ENCODE data around the gene NT5C2. TPM values are rescaled to one million over a fixed set of nuclear protein-coding genes. Genes with fewer than 3 reads are reported as not detected.
A peak's percentile ranks its signal among the peaks of the same experiment; 100 is the strongest.

NT5C2 gene
- total RNA-seq, 1 experiment from 2014 or later, result 52.2 TPM

- Mint-ChIP-seq H3K9me3 (ENCODE audit: unreplicated experiment) (no peaks in the 10 kb centered on the region), H3K27ac (ENCODE audit: low read depth, unreplicated experiment) (no peak overlapping the region), H3K27me3 (ENCODE audit: insufficient read depth, unreplicated experiment) (no peaks in the 10 kb centered on the region), H3K4me3 (ENCODE audit: unreplicated experiment) (no peak overlapping the region), H3K4me1 (ENCODE audit: insufficient read depth, unreplicated experiment) (peaks cover 27% of the 10 kb centered on the region), H3K36me3 (ENCODE audit: insufficient read depth, unreplicated experiment) (no peaks in the 10 kb centered on the region)
- ChIA-PET POLR2A (interaction anchor here (1.0 to 1.5 kb wide), 2 partner anchors 41 to 44 kb away, joined by 3 read pairs; partner anchors contain the start of gene INA), CTCF (interaction anchor here (0.6 kb wide), 1 partner anchor 240 kb away, joined by 3 read pairs; no protein-coding TSS in a partner anchor)
- intact Hi-C loops (cut with micrococcal nuclease), result no loop called here
- BruUV-seq (replicated peaks), result no TSS peak
- TF ChIP-seq CTCF (IDR thresholded peaks at IDR 0.05; ENCODE audit: unreplicated experiment), result no peak
- no peak for DNase-seq (ENCODE audit: unreplicated experiment)
Measured at GRCh38 chr10:103235775-103236174, 42.7 kb upstream of the NT5C2 start.

GRCh38 chr10:103232772-103233488 is 39.9 kb upstream of the NT5C2 start:
- Mint-ChIP-seq H3K9me3 (ENCODE audit: unreplicated experiment) (no peaks in the 10 kb centered on the region), H3K4me3 (ENCODE audit: unreplicated experiment) (no peak overlapping the region), H3K4me1 (ENCODE audit: insufficient read depth, unreplicated experiment) (peaks cover 12% of the 10 kb centered on the region)

GRCh38 chr10:103232131-103232673 is 39.1 kb upstream of the NT5C2 start:
- CTCF ChIA-PET, result interaction anchor here (0.6 to 2.3 kb wide), 2 partner anchors 12 to 1170 kb away, joined by 3 to 20 read pairs; no protein-coding TSS in a partner anchor
- Mint-ChIP-seq H3K36me3 (ENCODE audit: insufficient read depth, unreplicated experiment) (no peaks in the 10 kb centered on the region), H3K4me3 (ENCODE audit: unreplicated experiment) (no peak overlapping the region), H3K27ac (ENCODE audit: low read depth, unreplicated experiment) (peak overlapping the region; percentile 50), H3K27me3 (ENCODE audit: insufficient read depth, unreplicated experiment) (no peaks in the 10 kb centered on the region), H3K4me1 (ENCODE audit: insufficient read depth, unreplicated experiment) (peaks cover 17% of the 10 kb centered on the region), H3K9me3 (ENCODE audit: unreplicated experiment) (no peaks in the 10 kb centered on the region)
- TF ChIP-seq CTCF (IDR thresholded peaks at IDR 0.05; ENCODE audit: unreplicated experiment), result no peak
- no TSS peak for BruUV-seq (replicated peaks)
- intact Hi-C loops (cut with micrococcal nuclease), result no loop called here
- no peak for DNase-seq (ENCODE audit: unreplicated experiment)
- POLR2A ChIA-PET, result interaction anchor here (0.8 to 2.0 kb wide), 7 partner anchors 10 to 588 kb away, joined by 3 to 22 read pairs (median 4); partner anchors contain the start of genes NT5C2 and TRIM8

More at GRCh38 chr10:103232772-103233488, 39.9 kb upstream of the NT5C2 start:
- ChIA-PET CTCF (interaction anchor here (0.6 to 0.9 kb wide), 2 partner anchors 12 to 1169 kb away, joined by 3 to 4 read pairs; no protein-coding TSS in a partner anchor), POLR2A (interaction anchor here (0.7 to 2.0 kb wide), 3 partner anchors 12 to 128 kb away, joined by 3 to 4 read pairs (median 3); no protein-coding TSS in a partner anchor)
- H3K36me3 Mint-ChIP-seq (ENCODE audit: insufficient read depth, unreplicated experiment), result no peaks in the 10 kb centered on the region
- DNase-seq (ENCODE audit: unreplicated experiment), result peak; percentile 75
- BruUV-seq (replicated peaks), result no TSS peak
- no peak for TF ChIP-seq CTCF (IDR thresholded peaks at IDR 0.05; ENCODE audit: unreplicated experiment)
- intact Hi-C loops (cut with micrococcal nuclease), result no loop called here
- H3K27me3 Mint-ChIP-seq (ENCODE audit: insufficient read depth, unreplicated experiment), result no peaks in the 10 kb centered on the region
- H3K27ac Mint-ChIP-seq (ENCODE audit: low read depth, unreplicated experiment), result no peak overlapping the region

DNA sequence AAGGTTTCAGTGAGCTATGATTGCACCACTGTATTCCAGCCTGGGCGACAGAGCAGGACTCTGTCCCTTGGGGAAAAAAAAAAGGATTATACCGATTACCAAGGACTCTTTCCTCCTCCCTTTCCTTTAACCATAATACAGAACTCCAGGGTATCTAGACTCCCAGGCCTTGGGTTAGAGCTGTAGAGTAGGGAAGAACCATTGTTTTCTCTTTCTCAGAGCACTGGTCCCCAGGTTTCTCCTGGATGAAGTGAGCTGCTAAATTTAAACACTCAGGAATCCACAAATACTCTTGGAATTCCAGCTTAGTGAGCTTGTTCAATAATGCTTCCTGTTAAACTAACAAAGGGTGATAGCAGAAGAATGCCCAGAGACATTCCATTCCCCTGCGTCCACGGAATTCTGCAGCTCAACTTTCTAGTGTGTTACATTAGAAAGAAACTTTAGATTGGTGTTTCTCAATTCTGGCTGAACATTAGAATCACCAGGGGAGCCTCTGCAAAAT is 38.0 kb upstream of the NT5C2 start:
- H3K27ac Mint-ChIP-seq (ENCODE audit: low read depth, unreplicated experiment), result no peak overlapping the region
- no TSS peak for BruUV-seq (replicated peaks)
- H3K4me3 Mint-ChIP-seq (ENCODE audit: unreplicated experiment), result no peak overlapping the region
- peak; percentile 79 for DNase-seq (ENCODE audit: unreplicated experiment)
- ChIA-PET POLR2A (interaction anchor here (0.9 to 2.0 kb wide), 6 partner anchors 11 to 587 kb away, joined by 3 to 22 read pairs (median 5); partner anchors contain the start of genes NT5C2 and TRIM8), CTCF (interaction anchor here (0.6 to 2.3 kb wide), 7 partner anchors 13 to 444 kb away, joined by 3 to 20 read pairs (median 4); no protein-coding TSS in a partner anchor)
- intact Hi-C loops (cut with micrococcal nuclease), result no loop called here
- no peaks in the 10 kb centered on the region for H3K27me3 Mint-ChIP-seq (ENCODE audit: insufficient read depth, unreplicated experiment)
- H3K4me1 Mint-ChIP-seq (ENCODE audit: insufficient read depth, unreplicated experiment), result peaks cover 17% of the 10 kb centered on the region
- no peak for TF ChIP-seq CTCF (IDR thresholded peaks at IDR 0.05; ENCODE audit: unreplicated experiment)
- no peaks in the 10 kb centered on the region for H3K36me3 Mint-ChIP-seq (ENCODE audit: insufficient read depth, unreplicated experiment)
- no peaks in the 10 kb centered on the region for H3K9me3 Mint-ChIP-seq (ENCODE audit: unreplicated experiment)
